Mesenchymal stem cell (in vitro differentiated cells and primary cell): ENCODE data around the gene GNB4.

Experiments used
- DNase-seq: peaks from one replicate; pipeline ENCODE4 v3.0.0-alpha.2; 2013
- H2AFZ ChIP-seq: one replicate; pipeline ENCODE4 v1.6.1; 2013; ENCODE audit warnings: low read depth, mild to moderate bottlenecking, control low read depth, inconsistent platforms, low read length, moderate library complexity
- H2AK5ac ChIP-seq: 2 replicates; pipeline ENCODE4 v1.6.1; 2013; ENCODE audit warnings: low read length, moderate library complexity, mild to moderate bottlenecking, inconsistent platforms; ENCODE audit not compliant: severe bottlenecking
- H2BK120ac ChIP-seq: one replicate; pipeline ENCODE4 v1.6.1; 2013; ENCODE audit warnings: low read depth, mild to moderate bottlenecking, inconsistent platforms, low read length, moderate library complexity
- H2BK12ac ChIP-seq, 2 experiments: one replicate each; pipeline ENCODE4 v1.6.1; 2013; ENCODE audit warnings: inconsistent platforms in 2 of 2, low read length in 2 of 2, mild to moderate bottlenecking in 2 of 2, moderate library complexity in 2 of 2, control low read depth in 1 of 2
- H2BK15ac ChIP-seq: one replicate; pipeline ENCODE4 v1.6.1; 2013; ENCODE audit warnings: mild to moderate bottlenecking, low read depth, inconsistent platforms; ENCODE audit not compliant: poor library complexity, severe bottlenecking
- H2BK5ac ChIP-seq: 2 replicates; pipeline ENCODE4 v1.6.1; 2013; ENCODE audit warnings: low read depth, mild to moderate bottlenecking, low read length, control low read depth, inconsistent platforms; ENCODE audit not compliant: poor library complexity, severe bottlenecking
- H3K14ac ChIP-seq, 2 experiments: one replicate each; pipeline ENCODE4 v1.6.1; 2013; ENCODE audit warnings: inconsistent platforms in 2 of 2, low read length in 2 of 2, control low read depth in 1 of 2, mild to moderate bottlenecking in 1 of 2, moderate library complexity in 1 of 2
- H3K18ac ChIP-seq, 2 experiments: one replicate each; pipeline ENCODE4 v1.6.1; 2013; ENCODE audit warnings: inconsistent platforms in 2 of 2, low read length in 2 of 2, control low read depth in 1 of 2, low read depth in 1 of 2, mild to moderate bottlenecking in 1 of 2
- H3K23ac ChIP-seq, 2 experiments: one replicate each; pipeline ENCODE4 v1.6.1; 2013; ENCODE audit warnings: inconsistent platforms in 2 of 2, low read length in 2 of 2, mild to moderate bottlenecking in 2 of 2, moderate library complexity in 2 of 2, control low read depth in 1 of 2
- H3K27ac ChIP-seq: 2 replicates; pipeline ENCODE4 v1.5.1; 2013; ENCODE audit warnings: mild to moderate bottlenecking, moderate library complexity, low read length, control low read depth, inconsistent platforms; ENCODE audit not compliant: poor library complexity, severe bottlenecking
- H3K27me3 ChIP-seq, 2 experiments: 2 replicates each; pipeline versions ENCODE4 v1.6.1 to v1.7.0; 2013; ENCODE audit warnings: low read length in 2 of 2, mild to moderate bottlenecking in 2 of 2, moderate library complexity in 2 of 2, control low read depth in 1 of 2, inconsistent platforms in 1 of 2; ENCODE audit not compliant: control insufficient read depth in 1 of 2, insufficient read depth in 1 of 2
- H3K36me3 ChIP-seq, 2 experiments: 2 replicates each; pipeline versions ENCODE4 v1.6.1 to v1.7.0; 2013; ENCODE audit warnings: low read length in 2 of 2, control low read depth in 1 of 2, inconsistent platforms in 1 of 2, low read depth in 1 of 2, mild to moderate bottlenecking in 1 of 2; ENCODE audit not compliant: insufficient read depth in 2 of 2, control insufficient read depth in 1 of 2
- H3K4ac ChIP-seq, 2 experiments: one replicate each; pipeline ENCODE4 v1.6.1; 2013; ENCODE audit warnings: inconsistent platforms in 2 of 2, low read length in 2 of 2, mild to moderate bottlenecking in 2 of 2, moderate library complexity in 2 of 2, control low read depth in 1 of 2, low read depth in 1 of 2
- H3K4me1 ChIP-seq: 2 replicates; pipeline ENCODE4 v1.6.1; 2013; ENCODE audit warnings: low read depth, low read length, control low read depth; ENCODE audit not compliant: control insufficient read depth, insufficient read depth
- H3K4me2 ChIP-seq: 2 replicates; pipeline ENCODE4 v1.6.1; 2013; ENCODE audit warnings: low read length, mild to moderate bottlenecking, inconsistent platforms; ENCODE audit not compliant: poor library complexity, severe bottlenecking
- H3K4me3 ChIP-seq, 2 experiments: 2 replicates each; pipeline versions ENCODE4 v1.5.1 to v1.7.0; 2013; ENCODE audit warnings: low read length in 2 of 2, mild to moderate bottlenecking in 2 of 2, control low read depth in 1 of 2, low read depth in 1 of 2; ENCODE audit not compliant: insufficient read depth in 1 of 2
- H3K79me1 ChIP-seq: replicated peaks from 2 replicates; pipeline ENCODE4 v1.6.1; 2013; ENCODE audit warnings: mild to moderate bottlenecking, control low read depth, low read length, inconsistent platforms; ENCODE audit not compliant: poor library complexity, severe bottlenecking
- H3K9ac ChIP-seq: 2 replicates; pipeline ENCODE4 v1.7.0; 2013; ENCODE audit warnings: mild to moderate bottlenecking, low read length, moderate library complexity
- H3K9me3 ChIP-seq: 2 replicates; pipeline ENCODE4 v1.7.0; 2013; ENCODE audit warnings: mild to moderate bottlenecking, low read length; ENCODE audit not compliant: control insufficient read depth
- H4K8ac ChIP-seq: one replicate; pipeline ENCODE4 v1.6.1; 2013; ENCODE audit warnings: inconsistent platforms, mild to moderate bottlenecking, low read length, moderate library complexity
- H4K91ac ChIP-seq: one replicate; pipeline ENCODE4 v1.6.1; 2013; ENCODE audit warnings: mild to moderate bottlenecking, low read length, inconsistent platforms
- WGBS: methylation state at CpG from one replicate; pipeline ENCODE4 v1.1.7; 2013; ENCODE audit warnings: mixed read lengths; 5-methylcytosine and 5-hydroxymethylcytosine counted together

Gene GNB4

GRCh38 chr3:179404307-179404706 is 47.0 kb downstream of the GNB4 start:
- Histone ChIP-seq H3K27me3 (no peaks in the 10 kb centered on the region), H3K9me3 (no peaks in the 10 kb centered on the region), H3K79me1 (peaks cover 13% of the 10 kb centered on the region), H3K23ac (no peak overlapping the region), H3K27ac (no peak overlapping the region), H3K36me3 (peaks cover 10 to 73% of the 10 kb centered on the region in 2 experiments), H3K4me2 (no peak overlapping the region), H4K91ac (no peak overlapping the region), H3K4me1 (peaks cover 2% of the 10 kb centered on the region), H2AK5ac (no peak overlapping the region), H2AFZ (no peak overlapping the region), H3K14ac (no peak overlapping the region), H2BK12ac (no peak overlapping the region), H4K8ac (no peak overlapping the region), H3K4me3 (no peak overlapping the region), H3K18ac (no peak overlapping the region), H2BK5ac (no peak overlapping the region), H3K4ac (no peak overlapping the region), H2BK15ac (no peak overlapping the region), H2BK120ac (no peak overlapping the region), H3K9ac (no peak overlapping the region)
- WGBS, result no CpG with 5 or more reads among the region's 2 CpGs
- DNase-seq, result no peak

DNA sequence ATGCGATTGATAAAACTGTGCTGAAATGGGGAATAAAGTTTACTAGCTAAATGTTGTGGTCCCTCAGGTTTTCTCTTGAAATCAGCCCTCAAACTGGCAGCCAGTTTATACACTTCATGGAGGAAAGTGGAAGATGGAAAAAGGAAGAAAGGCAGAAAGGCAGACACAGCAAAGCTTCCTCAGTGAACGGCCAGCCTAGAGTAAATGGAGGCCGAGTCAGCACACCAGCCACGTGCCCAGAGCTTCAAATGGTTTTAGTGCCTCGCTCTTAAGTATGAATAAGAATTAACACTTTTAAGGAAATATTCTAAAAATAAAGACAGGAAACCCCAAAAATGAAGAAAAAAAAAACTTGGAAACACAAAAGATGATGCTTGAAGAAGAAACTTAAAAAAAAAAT is 48.3 kb downstream of the GNB4 start:
- Histone ChIP-seq H2BK15ac (no peak overlapping the region), H4K91ac (no peak overlapping the region), H4K8ac (no peak overlapping the region), H3K4ac (no peak overlapping the region), H2AK5ac (no peak overlapping the region), H3K4me2 (no peak overlapping the region), H3K18ac (no peak overlapping the region), H3K9me3 (no peaks in the 10 kb centered on the region), H3K27ac (no peak overlapping the region), H3K79me1 (peaks cover 10% of the 10 kb centered on the region), H3K36me3 (peaks cover 13 to 73% of the 10 kb centered on the region in 2 experiments), H3K23ac (no peak overlapping the region), H2AFZ (no peak overlapping the region), H3K4me1 (no peaks in the 10 kb centered on the region), H3K4me3 (no peak overlapping the region), H2BK5ac (no peak overlapping the region), H3K27me3 (no peaks in the 10 kb centered on the region), H3K9ac (no peak overlapping the region), H3K14ac (no peak overlapping the region), H2BK12ac (no peak overlapping the region), H2BK120ac (no peak overlapping the region)
- DNase-seq, result no peak
- 89% methylated on average over 2 of the region's 5 CpGs for WGBS

- Histone ChIP-seq H3K4me1 (no peaks in the 10 kb centered on the region), H3K27me3 (no peaks in the 10 kb centered on the region), H3K4ac (no peak overlapping the region), H3K27ac (no peak overlapping the region), H2AFZ (no peak overlapping the region), H2BK15ac (no peak overlapping the region), H3K9me3 (no peaks in the 10 kb centered on the region), H4K8ac (no peak overlapping the region), H2BK5ac (no peak overlapping the region), H3K36me3 (peaks cover 11 to 75% of the 10 kb centered on the region in 2 experiments), H3K23ac (no peak overlapping the region), H3K14ac (no peak overlapping the region), H4K91ac (no peak overlapping the region), H3K4me2 (no peak overlapping the region), H2BK120ac (no peak overlapping the region), H2AK5ac (no peak overlapping the region), H3K18ac (no peak overlapping the region), H3K79me1 (peaks cover 12% of the 10 kb centered on the region), H3K4me3 (no peak overlapping the region), H2BK12ac (no peak overlapping the region), H3K9ac (no peak overlapping the region)
- 88% methylated on average over 3 of the region's 3 CpGs for WGBS
- no peak for DNase-seq
Observed at GRCh38 chr3:179401561-179401960, 49.7 kb downstream of the GNB4 start.

DNA sequence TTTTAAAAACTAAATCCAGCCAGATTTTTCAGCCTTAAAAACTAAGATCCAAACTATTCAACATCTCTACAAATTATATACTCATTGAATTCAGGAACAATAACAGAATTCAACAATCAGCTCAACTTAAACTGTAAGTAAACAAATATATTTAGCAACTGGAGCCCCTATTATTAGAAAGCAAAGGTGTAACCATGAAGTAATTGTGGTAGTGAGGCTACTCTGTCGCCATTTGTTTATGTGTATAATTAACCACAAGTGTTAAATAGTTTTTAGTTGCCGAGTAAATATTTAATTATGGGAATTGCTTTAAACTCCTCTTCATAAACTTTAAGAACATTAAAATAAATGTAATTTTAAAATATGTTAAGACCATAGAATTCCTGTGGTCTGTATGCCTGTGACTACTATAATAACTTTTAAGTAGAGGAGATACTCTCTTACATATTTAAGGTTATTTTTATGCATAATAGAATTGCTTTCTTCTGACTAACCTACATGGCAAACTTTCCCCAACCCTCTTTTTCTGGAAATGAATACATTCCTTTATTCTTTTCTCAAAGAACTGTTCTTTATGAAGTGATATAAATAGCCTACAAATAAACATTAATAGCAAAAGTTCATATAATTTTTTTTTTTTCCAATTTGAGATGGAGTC is 52.6 kb downstream of the GNB4 start:
- H3K27me3 ChIP-seq, result no peaks in the 10 kb centered on the region
- no peak overlapping the region for H3K4ac ChIP-seq
- no peaks in the 10 kb centered on the region for H3K9me3 ChIP-seq
- no peak overlapping the region for H3K27ac ChIP-seq
- H2AFZ ChIP-seq, result no peak overlapping the region
- no peak overlapping the region for H2AK5ac ChIP-seq
- H3K36me3 ChIP-seq, result peaks cover 14 to 73% of the 10 kb centered on the region in 2 experiments
- H3K23ac ChIP-seq, result no peak overlapping the region
- no peak overlapping the region for H3K14ac ChIP-seq
- H2BK5ac ChIP-seq, result no peak overlapping the region
- no peak overlapping the region for H3K4me2 ChIP-seq
- no peak overlapping the region for H3K4me3 ChIP-seq
- no peaks in the 10 kb centered on the region for H3K4me1 ChIP-seq
- H3K18ac ChIP-seq, result no peak overlapping the region
- no peak overlapping the region for H2BK120ac ChIP-seq
- no peak overlapping the region for H4K91ac ChIP-seq
- H3K9ac ChIP-seq, result no peak overlapping the region
- no peak overlapping the region for H4K8ac ChIP-seq
- DNase-seq, result no peak
- H2BK12ac ChIP-seq, result no peak overlapping the region
- H2BK15ac ChIP-seq, result no peak overlapping the region
- no CpG with 5 or more reads among the region's 2 CpGs for WGBS
- H3K79me1 ChIP-seq, result peaks cover 15% of the 10 kb centered on the region
